SK-N-SH treated with all-trans-retinoic acid at 6 μM for 48 hours (cell line): ENCODE measurements around the gene DGAT2.

ENCODE experiments used
- ATAC-seq: fragments of 200-7000 bp; cut with Tn5 transposase; 3 replicates; pipeline ENCODE4 v1.9.1; 2020; ENCODE audit warnings: mild to moderate bottlenecking, moderate library complexity
- ARNTL ChIP-seq: fragments of 450-650 bp; formaldehyde crosslinking; IDR thresholded peaks from 2 replicates; pipeline ENCODE4 v1.5.0; 2020; ENCODE audit warnings: low read depth, mild to moderate bottlenecking, moderate library complexity, borderline replicate concordance
- BACH2 ChIP-seq: fragments of 250-450 bp; sonication (Bioruptor Pico); IDR thresholded peaks from 2 replicates; pipeline ENCODE4 v1.9.0; 2021; ENCODE audit warnings: mild to moderate bottlenecking, borderline replicate concordance
- CREB5 ChIP-seq: fragments of 250-450 bp; sonication (Bioruptor Pico); IDR thresholded peaks from 2 replicates; pipeline ENCODE4 v1.5.1; 2020; ENCODE audit warnings: low read depth, mild to moderate bottlenecking, moderate library complexity
- CSRNP3 ChIP-seq: fragments of 250-450 bp; sonication (Bioruptor Pico); IDR thresholded peaks from 2 replicates; pipeline ENCODE4 v1.5.1; 2021; ENCODE audit warnings: mild to moderate bottlenecking, moderate library complexity
- ESRRG ChIP-seq: fragments of 250-450 bp; sonication (Bioruptor Pico); IDR thresholded peaks from 2 replicates; pipeline ENCODE4 v1.6.1; 2021; ENCODE audit warnings: mild to moderate bottlenecking
- GLIS3 ChIP-seq: fragments of 250-450 bp; sonication (Bioruptor Pico); IDR thresholded peaks from 2 replicates; pipeline ENCODE4 v1.5.0; 2020; ENCODE audit warnings: mild to moderate bottlenecking, moderate library complexity
- ISL1 ChIP-seq: fragments of 250-450 bp; sonication (Bioruptor Pico); IDR thresholded peaks from 2 replicates; pipeline ENCODE4 v2.1.2; 2022; ENCODE audit warnings: mild to moderate bottlenecking, moderate library complexity
- OSR1 ChIP-seq: fragments of 250-450 bp; sonication (Bioruptor Pico); IDR thresholded peaks from 2 replicates; pipeline ENCODE4 v1.8.0; 2022; ENCODE audit warnings: moderate library complexity, mild to moderate bottlenecking, inconsistent platforms
- PATZ1 ChIP-seq: fragments of 250-450 bp; sonication (Bioruptor Pico); IDR thresholded peaks from 2 replicates; pipeline ENCODE4 v1.8.0; 2020; ENCODE audit warnings: mild to moderate bottlenecking, moderate library complexity, borderline replicate concordance
- POU6F1 ChIP-seq: fragments of 250-450 bp; sonication (Bioruptor Pico); IDR thresholded peaks from 2 replicates; pipeline ENCODE4 v1.8.0; 2021; ENCODE audit warnings: low read depth, mild to moderate bottlenecking, moderate library complexity, borderline replicate concordance
- PPARA ChIP-seq: fragments of 250-450 bp; sonication (Bioruptor Pico); IDR thresholded peaks from 2 replicates; pipeline ENCODE4 v1.5.0; 2020; ENCODE audit warnings: mild to moderate bottlenecking, borderline replicate concordance
- RARB ChIP-seq: fragments of 250-450 bp; sonication (Bioruptor Pico); IDR thresholded peaks from 2 replicates; pipeline ENCODE4 v1.8.0; 2021; ENCODE audit warnings: mild to moderate bottlenecking, moderate library complexity
- SNAI2 ChIP-seq: fragments of 250-450 bp; sonication (Bioruptor Pico); IDR thresholded peaks from 2 replicates; pipeline ENCODE4 v1.5.0; 2020; ENCODE audit warnings: mild to moderate bottlenecking, moderate library complexity
- TCF4 ChIP-seq: fragments of 250-450 bp; sonication (Bioruptor Pico); IDR thresholded peaks from 2 replicates; pipeline ENCODE4 v1.8.0; 2021; ENCODE audit warnings: mild to moderate bottlenecking, moderate library complexity, borderline replicate concordance
- TSHZ2 ChIP-seq: fragments of 250-450 bp; sonication (Bioruptor Pico); IDR thresholded peaks from 2 replicates; pipeline ENCODE4 v1.5.0; 2020; ENCODE audit warnings: mild to moderate bottlenecking, moderate library complexity
- ZC3H10 ChIP-seq: fragments of 250-450 bp; sonication (Bioruptor Pico); IDR thresholded peaks from 2 replicates; pipeline ENCODE4 v1.5.1; 2021; ENCODE audit warnings: mild to moderate bottlenecking, moderate library complexity
- ZFP3 ChIP-seq: fragments of 250-450 bp; sonication (Bioruptor Pico); IDR thresholded peaks from 2 replicates; pipeline ENCODE4 v1.5.0; 2020; ENCODE audit warnings: mild to moderate bottlenecking, moderate library complexity
- ZNF565 ChIP-seq: fragments of 450-650 bp; formaldehyde crosslinking; conservative IDR thresholded peaks from 2 replicates; pipeline ENCODE4 v1.5.0; 2020; ENCODE audit warnings: low read depth, mild to moderate bottlenecking, moderate library complexity
- ZNF70 ChIP-seq: fragments of 450-650 bp; formaldehyde crosslinking; IDR thresholded peaks from 2 replicates; pipeline ENCODE4 v1.5.0; 2020; ENCODE audit warnings: mild to moderate bottlenecking, moderate library complexity
- ZNF8 ChIP-seq: fragments of 450-650 bp; formaldehyde crosslinking; IDR thresholded peaks from 2 replicates; pipeline ENCODE4 v1.5.0; 2020; ENCODE audit warnings: mild to moderate bottlenecking, moderate library complexity

Gene DGAT2

GRCh38 chr11:75795276-75796090, 26.9 kb downstream of the DGAT2 start:
- TF ChIP-seq ARNTL (CRISPR knock-in tag) (no peak), PATZ1 (CRISPR knock-in tag) (no peak), GLIS3 (CRISPR knock-in tag) (no peak), ZC3H10 (no peak), SNAI2 (CRISPR knock-in tag) (no peak), ZNF8 (CRISPR knock-in tag) (no peak), BACH2 (CRISPR knock-in tag) (no peak), POU6F1 (CRISPR knock-in tag) (no peak), ZNF565 (CRISPR knock-in tag) (no peak), CSRNP3 (CRISPR knock-in tag) (no peak), ZFP3 (CRISPR knock-in tag) (no peak), RARB (no peak), OSR1 (CRISPR knock-in tag) (no peak), ESRRG (CRISPR knock-in tag) (no peak), PPARA (no peak), TSHZ2 (CRISPR knock-in tag) (no peak), ZNF70 (CRISPR knock-in tag) (no peak), TCF4 (CRISPR knock-in tag) (no peak)
- ATAC-seq, result no peak

GRCh38 chr11:75796091-75796435, 27.5 kb downstream of the DGAT2 start:
- ATAC-seq, result no peak
- TF ChIP-seq ISL1 (no peak), ZNF8 (CRISPR knock-in tag) (no peak), CREB5 (CRISPR knock-in tag) (no peak), POU6F1 (CRISPR knock-in tag) (no peak), TSHZ2 (CRISPR knock-in tag) (no peak), RARB (no peak), ARNTL (CRISPR knock-in tag) (no peak)
- TF ChIP-seq, all 23 proteins: peak for 0
